Measurements from ENCODE around the gene KRT71.
"Not testable (repeated sequence)": the region's sequence is repeated elsewhere in the genome, so short reads cannot be mapped to it uniquely, and the experiment has no call there.

Gene KRT71

GRCh38 chr12:52521568-52522266 lies 31.2 kb downstream of the KRT71 start:
- no peak for DNase-seq (ENCODE audit: low read depth)

GRCh38 chr12:52521175-52521567 lies 31.8 kb downstream of the KRT71 start:
- DNase-seq (ENCODE audit: low read depth), result no peak

DNA sequence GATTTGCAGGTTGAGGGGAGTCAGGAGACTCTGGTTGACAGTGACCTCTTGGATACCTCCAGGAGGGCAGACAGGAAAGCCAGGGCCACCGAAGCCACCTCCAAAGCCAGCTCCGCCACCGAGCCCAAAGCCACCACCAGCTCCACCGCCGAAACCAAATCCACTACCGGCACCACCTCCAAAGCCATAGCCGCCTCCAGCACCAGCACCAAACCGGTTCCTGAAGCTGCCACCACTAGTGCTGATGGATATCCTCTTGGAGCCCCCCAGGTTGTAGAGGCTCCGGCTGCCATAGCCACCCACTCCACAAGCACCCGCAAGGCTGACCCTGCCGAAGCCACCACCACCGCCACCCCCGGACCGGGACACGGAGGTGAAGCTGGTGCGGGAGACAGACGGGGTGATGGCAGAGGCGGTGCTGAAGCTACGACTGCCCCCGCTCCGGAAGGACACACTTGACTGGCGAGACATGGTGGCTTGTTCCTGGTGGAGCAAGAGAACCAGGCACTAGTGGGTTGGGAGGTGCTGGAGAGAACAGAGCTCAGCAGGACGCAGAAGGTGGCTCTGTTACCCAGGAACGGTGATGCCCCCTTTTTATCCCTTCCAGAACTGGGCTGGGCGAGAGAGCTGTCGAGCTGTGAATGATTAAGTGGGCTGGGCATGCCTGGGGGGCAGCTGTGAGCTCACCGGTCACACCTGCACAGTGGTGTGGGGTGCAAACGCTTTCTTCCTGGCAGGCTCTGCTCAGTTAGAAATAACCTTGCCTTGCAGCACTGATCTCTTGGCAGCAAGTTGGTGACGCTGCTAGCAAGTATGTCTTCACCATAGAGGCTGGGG lies 32.9 kb downstream of the KRT71 start, which contains the start of gene KRT5:
Gene KRT5, minus strand, starts transcription at position 569 of the 837 bp plus-strand sequence. Its CDS starts 98 bp downstream, at position 471.
- no peak for DNase-seq (ENCODE audit: low read depth)

DNA sequence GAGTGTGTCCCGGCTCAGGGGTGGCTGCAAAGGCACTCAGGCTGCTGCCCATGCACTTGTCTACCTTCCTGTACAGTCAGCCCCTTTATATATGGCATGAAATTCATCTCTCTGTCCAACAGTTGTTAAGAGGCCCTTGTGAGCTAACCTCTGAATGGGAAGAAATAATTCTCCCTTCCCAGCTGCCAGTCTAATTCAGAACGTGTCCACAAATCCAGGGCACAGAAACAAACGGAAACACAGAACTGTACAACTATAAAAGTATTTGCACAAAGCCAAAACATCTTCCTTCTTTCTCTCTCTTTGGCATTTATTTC lies 33.6 kb downstream of the KRT71 start:
- DNase-seq (ENCODE audit: low read depth), result no peak

DNA sequence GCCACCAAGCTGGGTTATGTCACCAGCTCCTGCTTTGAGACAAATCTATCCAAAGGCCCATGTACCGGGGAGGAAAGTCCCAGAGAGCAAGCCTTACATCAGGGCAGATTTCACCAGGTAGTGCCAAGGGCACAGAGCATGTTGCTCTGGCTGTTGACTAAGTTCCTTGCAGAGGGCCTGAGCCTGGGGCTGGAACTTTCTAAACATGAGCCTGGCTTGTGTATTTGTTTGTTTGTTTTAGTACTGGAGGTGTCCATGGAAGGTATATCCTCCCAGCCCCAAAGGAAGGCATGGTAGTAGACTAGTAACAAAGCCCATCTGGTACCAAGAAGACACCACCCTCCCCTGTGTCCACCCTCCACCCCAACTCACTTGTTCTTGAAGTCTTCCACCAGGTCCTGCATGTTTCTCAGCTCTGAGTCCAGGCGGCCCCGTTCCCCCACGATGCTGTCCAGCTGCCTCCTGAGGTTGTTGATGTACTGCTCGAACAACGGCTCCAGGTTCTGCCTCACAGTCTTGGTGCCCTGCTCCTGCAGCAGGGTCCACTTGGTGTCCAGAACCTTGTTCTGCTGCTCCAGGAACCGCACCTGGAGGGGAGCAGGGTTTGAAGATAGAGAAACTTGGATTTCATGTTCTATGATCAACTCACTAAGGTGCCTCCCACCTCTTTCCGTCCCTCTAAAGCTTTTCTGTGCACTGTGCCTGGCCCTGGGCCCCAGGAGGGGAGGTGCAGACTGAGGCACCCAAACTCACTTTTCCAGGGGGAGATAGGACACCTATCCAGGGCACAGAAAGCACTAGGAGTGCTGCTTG lies 34.2 kb downstream of the KRT71 start:
- DNase-seq (ENCODE audit: low read depth), result no peak

- no peak for DNase-seq (ENCODE audit: low read depth)
Observed at GRCh38 chr12:52517888-52518287, 35.1 kb downstream of the KRT71 start.

- no peak for DNase-seq (ENCODE audit: low read depth)
Observed at GRCh38 chr12:52517005-52517835, 35.7 kb downstream of the KRT71 start.

- no peak for DNase-seq (ENCODE audit: low read depth)
Observed at GRCh38 chr12:52515927-52516831, 36.8 kb downstream of the KRT71 start.

GRCh38 chr12:52515319-52515646 lies 37.7 kb downstream of the KRT71 start:
- DNase-seq (ENCODE audit: low read depth), result no peak

- no peak for DNase-seq (ENCODE audit: low read depth)
Observed at GRCh38 chr12:52514471-52515318, 38.2 kb downstream of the KRT71 start.

- no peak for DNase-seq (ENCODE audit: low read depth)
Observed at GRCh38 chr12:52513736-52514135, 39.2 kb downstream of the KRT71 start.

DNA sequence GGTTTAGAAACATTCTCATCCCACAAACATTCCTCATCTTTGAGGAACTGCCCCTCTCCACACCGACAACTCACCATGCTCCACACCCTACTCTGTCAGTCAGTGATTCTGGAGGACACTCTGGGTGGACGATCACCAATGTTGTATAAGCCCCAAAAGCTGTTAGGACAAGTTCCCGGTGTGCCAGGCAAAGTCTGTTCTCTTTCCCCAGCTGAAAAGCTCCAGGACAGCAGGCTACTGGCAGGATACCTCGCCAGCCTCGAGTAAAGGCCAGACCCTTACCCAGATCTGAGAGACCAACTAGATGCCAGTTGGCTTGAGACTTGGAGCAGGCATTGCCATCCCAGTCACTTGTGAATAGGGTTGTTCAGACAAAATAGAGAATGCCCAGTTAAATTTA lies 44.7 kb downstream of the KRT71 start:
- no peak for DNase-seq (ENCODE audit: low read depth)

GRCh38 chr12:52506858-52507715 lies 45.9 kb downstream of the KRT71 start:
- no peak for DNase-seq (ENCODE audit: low read depth)

DNA sequence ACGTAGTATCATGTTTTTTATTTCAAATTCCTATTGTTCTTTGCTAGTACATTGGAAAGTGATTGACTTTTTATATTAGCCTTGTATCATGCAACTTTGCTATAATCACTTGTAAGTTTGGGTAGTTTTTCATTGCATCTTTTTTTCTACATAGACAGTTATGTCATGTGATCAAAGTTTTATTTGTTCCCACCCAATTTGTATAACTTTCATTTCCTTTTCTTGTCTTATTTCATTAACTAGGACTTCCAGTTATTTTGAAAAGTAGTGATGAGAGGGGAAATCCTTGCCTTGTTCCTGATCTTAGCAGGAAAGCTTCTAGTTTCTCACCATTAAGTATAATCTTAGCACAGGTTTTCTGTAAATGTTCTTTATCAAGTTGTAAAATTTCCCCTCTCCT lies 50.1 kb downstream of the KRT71 start:
- DNase-seq (ENCODE audit: low read depth), result no peak

DNA sequence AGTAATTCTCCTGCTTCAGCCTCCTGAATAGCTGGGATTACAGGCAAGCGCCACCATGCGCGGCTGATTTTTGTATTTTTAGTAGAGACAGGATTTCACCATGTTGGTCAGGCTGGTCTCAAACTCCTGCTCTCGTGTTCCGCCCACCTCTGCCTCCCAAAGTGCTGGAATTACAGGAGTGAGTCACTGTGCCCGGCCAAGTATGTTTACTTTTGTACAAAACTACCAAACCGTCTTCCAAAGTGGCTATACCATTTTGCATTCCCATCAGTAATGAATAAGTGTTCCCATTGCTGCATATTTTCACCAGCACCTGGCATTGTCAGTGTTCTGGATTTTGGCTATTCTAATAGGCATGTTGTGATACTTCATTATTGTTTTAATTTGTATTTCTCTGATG lies 51.5 kb downstream of the KRT71 start:
- no peak for DNase-seq (ENCODE audit: low read depth)

DNA sequence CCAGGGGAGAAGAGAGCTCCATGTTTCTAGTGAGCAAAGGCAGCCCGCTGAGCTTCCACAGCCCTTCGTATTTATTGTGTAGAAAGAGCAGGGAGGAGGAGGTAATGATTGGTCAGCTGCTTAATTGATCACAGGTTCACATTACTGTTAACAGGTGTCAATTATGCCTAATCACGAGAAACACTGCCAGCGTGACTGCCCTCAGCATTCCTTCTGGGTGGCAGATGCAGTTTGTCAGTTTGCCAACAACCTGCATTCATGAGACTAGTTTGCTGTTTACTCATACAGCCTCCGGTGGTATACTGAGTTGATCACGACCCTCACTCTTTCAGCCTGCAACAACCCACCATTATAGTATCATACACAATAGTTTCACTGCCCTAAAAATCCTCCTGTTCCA lies 52.4 kb downstream of the KRT71 start:
- DNase-seq (ENCODE audit: low read depth), result not testable (repeated sequence)

DNA sequence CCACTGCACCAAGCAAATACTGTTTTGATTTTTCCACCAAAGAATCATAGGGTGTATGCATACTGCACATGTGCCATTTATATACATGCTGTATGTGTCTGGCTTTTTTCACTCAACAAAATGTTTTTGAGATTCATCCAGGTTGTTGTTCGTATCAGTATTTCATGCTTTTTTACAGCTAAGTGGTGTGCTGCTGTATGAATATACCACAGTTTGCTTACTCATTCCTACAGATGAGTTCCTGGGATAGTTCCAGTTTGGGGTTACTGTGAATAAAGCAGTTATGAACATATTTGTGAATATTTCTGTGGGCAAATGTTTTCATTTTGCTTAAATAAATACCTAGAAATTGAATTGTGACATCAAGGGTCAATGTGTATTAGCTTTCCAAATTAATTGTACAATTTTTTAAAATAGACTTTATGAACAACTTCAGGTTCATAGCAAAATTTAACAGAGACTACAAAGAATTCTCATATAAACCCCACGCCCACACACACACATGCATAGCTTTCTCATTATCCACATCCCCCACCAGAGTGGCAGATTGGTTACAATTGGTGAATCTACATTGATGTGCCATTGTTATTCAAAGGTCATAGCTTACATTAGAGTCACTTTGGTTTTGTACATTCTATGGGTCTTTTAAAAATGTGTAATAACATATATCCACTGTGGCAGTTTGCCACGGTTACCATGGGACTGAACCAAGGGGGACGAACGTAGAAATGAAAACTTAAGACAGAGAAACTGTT lies 53.0 kb downstream of the KRT71 start:
- no peak for DNase-seq (ENCODE audit: low read depth)

DNA sequence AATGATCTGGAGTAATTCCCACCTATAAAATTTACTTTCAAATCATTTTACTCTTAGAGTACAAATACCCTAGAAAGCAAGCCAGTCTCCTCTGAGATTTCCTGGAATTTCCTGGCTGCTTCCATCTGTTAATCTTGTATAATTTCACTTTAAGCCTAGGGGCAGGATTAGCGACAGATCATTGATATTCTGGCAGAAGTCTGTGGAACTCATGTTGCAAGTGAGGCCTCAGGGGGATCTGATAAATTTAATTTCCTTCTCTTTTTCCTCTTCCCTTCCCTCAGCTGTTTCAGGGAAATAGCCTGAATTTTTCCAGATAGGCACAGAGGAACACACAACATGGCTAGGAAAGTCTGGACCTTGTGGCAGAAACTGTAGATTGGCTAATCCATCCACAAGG lies 54.0 kb downstream of the KRT71 start:
- no peak for DNase-seq (ENCODE audit: low read depth)
